Kidney epithelial cell (primary cell): ENCODE results near the gene DCDC2B. TPM values are rescaled to one million over a fixed set of nuclear protein-coding genes. Genes with fewer than 3 reads are reported as not detected.

Source experiments
- DNase-seq: peaks from one replicate; pipeline ENCODE4 v3.0.0-alpha.2; 2010; ENCODE audit warnings: low read depth
- H3K27me3 ChIP-seq: 2 replicates; pipeline ENCODE4 v1.6.0; 2011; ENCODE audit warnings: low read length; ENCODE audit not compliant: control insufficient read depth, insufficient read depth
- H3K36me3 ChIP-seq: 2 replicates; pipeline ENCODE4 v1.5.1; 2011; ENCODE audit warnings: low read length; ENCODE audit not compliant: control insufficient read depth, insufficient read depth
- H3K4me3 ChIP-seq: 2 replicates; pipeline ENCODE4 v1.5.1; 2011; ENCODE audit warnings: low read depth, mild to moderate bottlenecking, control low read depth, low read length
- total RNA-seq: library from RNA; depleted of rRNA; stranded (reverse); fragments of >200 nt; gene quantifications from 2 replicates; pipeline ENCODE4 v1.2.3, GENCODE V29; 2015
- TF ChIP-seq, protein P1 (sequence below): IDR thresholded peaks from 2 replicates; pipeline ENCODE4 v1.5.1; 2011; ENCODE audit warnings: mild to moderate bottlenecking, moderate library complexity, low read length, control low read depth, inconsistent platforms; ENCODE audit not compliant: insufficient read depth, poor library complexity, severe bottlenecking

Gene DCDC2B
- total RNA-seq, 1 donor from 2014 or later, result not detected

DNA sequence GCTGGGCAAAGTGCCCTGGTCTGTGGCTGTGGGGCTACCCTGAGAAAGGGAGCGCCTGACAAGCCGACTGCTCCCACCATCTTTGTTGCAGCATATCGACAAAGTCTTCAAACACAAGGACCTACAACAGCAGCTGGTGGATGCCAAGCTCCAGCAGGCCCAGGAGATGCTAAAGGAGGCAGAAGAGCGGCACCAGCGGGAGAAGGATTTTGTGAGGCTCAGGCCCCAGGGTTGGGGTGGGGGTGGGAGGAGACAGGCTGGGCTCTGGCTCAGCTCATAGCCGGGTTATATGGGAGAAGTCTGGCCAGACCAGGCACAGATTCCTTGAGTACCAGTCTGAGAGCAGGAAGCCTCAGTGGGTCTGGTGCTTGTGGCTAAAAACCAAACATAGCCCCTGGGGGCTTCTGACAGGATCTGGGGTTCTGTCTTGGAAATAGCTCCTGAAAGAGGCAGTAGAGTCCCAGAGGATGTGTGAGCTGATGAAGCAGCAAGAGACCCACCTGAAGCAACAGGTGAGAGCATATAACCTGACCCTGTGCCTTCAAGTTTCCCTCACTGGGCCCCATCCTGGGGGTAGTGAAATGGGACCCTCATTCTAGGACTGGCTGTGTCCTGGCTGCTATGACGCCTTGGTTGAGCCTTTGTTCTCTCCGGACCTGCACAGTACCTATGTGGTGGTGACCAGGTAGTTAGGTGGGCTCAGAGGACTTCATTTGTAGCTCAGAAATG is 16.5 kb upstream of the DCDC2B start:
- TF ChIP-seq, protein P1, sequence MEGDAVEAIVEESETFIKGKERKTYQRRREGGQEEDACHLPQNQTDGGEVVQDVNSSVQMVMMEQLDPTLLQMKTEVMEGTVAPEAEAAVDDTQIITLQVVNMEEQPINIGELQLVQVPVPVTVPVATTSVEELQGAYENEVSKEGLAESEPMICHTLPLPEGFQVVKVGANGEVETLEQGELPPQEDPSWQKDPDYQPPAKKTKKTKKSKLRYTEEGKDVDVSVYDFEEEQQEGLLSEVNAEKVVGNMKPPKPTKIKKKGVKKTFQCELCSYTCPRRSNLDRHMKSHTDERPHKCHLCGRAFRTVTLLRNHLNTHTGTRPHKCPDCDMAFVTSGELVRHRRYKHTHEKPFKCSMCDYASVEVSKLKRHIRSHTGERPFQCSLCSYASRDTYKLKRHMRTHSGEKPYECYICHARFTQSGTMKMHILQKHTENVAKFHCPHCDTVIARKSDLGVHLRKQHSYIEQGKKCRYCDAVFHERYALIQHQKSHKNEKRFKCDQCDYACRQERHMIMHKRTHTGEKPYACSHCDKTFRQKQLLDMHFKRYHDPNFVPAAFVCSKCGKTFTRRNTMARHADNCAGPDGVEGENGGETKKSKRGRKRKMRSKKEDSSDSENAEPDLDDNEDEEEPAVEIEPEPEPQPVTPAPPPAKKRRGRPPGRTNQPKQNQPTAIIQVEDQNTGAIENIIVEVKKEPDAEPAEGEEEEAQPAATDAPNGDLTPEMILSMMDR, result no peak
- Histone ChIP-seq H3K27me3 (no peaks in the 10 kb centered on the region), H3K36me3 (peaks cover 15% of the 10 kb centered on the region), H3K4me3 (no peak overlapping the region)
- no peak for DNase-seq

- H3K27me3 ChIP-seq, result no peaks in the 10 kb centered on the region
- no peak overlapping the region for H3K4me3 ChIP-seq
- TF ChIP-seq, protein P1, result no peak
- no peak for DNase-seq
- H3K36me3 ChIP-seq, result peaks cover 8% of the 10 kb centered on the region
Measured at GRCh38 chr1:32194984-32195383, 13.9 kb upstream of the DCDC2B start.

GRCh38 chr1:32195531-32195930 is 13.4 kb upstream of the DCDC2B start:
- H3K27me3 ChIP-seq, result no peaks in the 10 kb centered on the region
- H3K36me3 ChIP-seq, result peaks cover 8% of the 10 kb centered on the region
- no peak for DNase-seq
- H3K4me3 ChIP-seq, result no peak overlapping the region
- TF ChIP-seq, protein P1, result no peak

- Histone ChIP-seq H3K36me3 (peaks cover 5% of the 10 kb centered on the region), H3K4me3 (no peak overlapping the region), H3K27me3 (no peaks in the 10 kb centered on the region)
- DNase-seq, result no peak
- TF ChIP-seq, protein P1, result no peak
Measured at GRCh38 chr1:32195972-32196823, 12.7 kb upstream of the DCDC2B start.

- TF ChIP-seq, protein P1, result no peak
- peaks cover 3% of the 10 kb centered on the region for H3K36me3 ChIP-seq
- H3K27me3 ChIP-seq, result no peaks in the 10 kb centered on the region
- DNase-seq, result no peak
- H3K4me3 ChIP-seq, result no peak overlapping the region
Measured at GRCh38 chr1:32197074-32197473, 11.8 kb upstream of the DCDC2B start.
